ENCODE data around the gene PLCXD1.

The PLCXD1 gene

DNA sequence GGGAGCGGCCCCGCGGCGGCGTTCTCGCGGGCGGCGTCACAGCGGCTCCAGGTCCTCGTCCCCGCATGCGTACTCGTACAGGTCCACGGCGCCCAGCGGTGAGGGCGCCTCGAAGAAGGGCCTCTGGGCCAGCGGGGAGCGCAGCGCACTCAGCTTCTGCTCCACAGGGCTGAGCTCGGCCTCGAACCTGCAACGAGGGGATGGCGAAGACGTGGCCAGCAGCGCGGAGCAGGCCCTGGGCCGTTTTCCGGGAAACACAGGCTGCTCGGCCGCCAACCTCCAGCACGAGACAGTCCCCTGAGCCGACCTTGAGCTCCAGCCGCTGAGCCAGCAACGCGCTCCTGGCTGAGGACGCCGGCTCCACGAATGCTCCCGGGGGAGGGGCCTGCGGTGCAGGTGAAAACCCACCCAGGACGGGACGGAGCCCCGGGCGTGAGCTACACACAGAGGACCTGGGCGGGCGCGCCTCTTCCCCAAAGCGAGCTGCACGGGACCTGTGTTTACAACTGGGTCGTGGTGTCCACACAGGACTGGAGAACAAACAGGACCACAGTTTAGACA, 53.2 kb downstream of the PLCXD1 start:
- Histone ChIP-seq H3K27me3 (ENCODE audit: control insufficient read depth in 5 of 5, insufficient read depth in 4 of 5, low read length in 5 of 5) (peaks cover 14 to 23% (median 14%) of the 10 kb centered on the region in 5 donors), H3K36me3 (ENCODE audit: control insufficient read depth in 5 of 5, insufficient read depth in 5 of 5, low read length in 5 of 5) (peaks cover 0 to 33% (median 29%) of the 10 kb centered on the region in 5 donors), H3K9ac (ENCODE audit: low read length in 5 of 5) (no peak overlapping the region), H3K27ac (ENCODE audit: low read depth, low read length) (no peak overlapping the region), H3K9me3 (ENCODE audit: control insufficient read depth in 5 of 5, low read length in 5 of 5) (no peaks in the 10 kb centered on the region), H3K4me1 (ENCODE audit: control insufficient read depth in 5 of 5, insufficient read depth in 5 of 5, low read length in 5 of 5) (peaks cover 2 to 13% (median 11%) of the 10 kb centered on the region in 5 donors), H3K4me3 (ENCODE audit: low read depth in 1 of 5, low read length in 5 of 5) (no peak overlapping the region)

DNA sequence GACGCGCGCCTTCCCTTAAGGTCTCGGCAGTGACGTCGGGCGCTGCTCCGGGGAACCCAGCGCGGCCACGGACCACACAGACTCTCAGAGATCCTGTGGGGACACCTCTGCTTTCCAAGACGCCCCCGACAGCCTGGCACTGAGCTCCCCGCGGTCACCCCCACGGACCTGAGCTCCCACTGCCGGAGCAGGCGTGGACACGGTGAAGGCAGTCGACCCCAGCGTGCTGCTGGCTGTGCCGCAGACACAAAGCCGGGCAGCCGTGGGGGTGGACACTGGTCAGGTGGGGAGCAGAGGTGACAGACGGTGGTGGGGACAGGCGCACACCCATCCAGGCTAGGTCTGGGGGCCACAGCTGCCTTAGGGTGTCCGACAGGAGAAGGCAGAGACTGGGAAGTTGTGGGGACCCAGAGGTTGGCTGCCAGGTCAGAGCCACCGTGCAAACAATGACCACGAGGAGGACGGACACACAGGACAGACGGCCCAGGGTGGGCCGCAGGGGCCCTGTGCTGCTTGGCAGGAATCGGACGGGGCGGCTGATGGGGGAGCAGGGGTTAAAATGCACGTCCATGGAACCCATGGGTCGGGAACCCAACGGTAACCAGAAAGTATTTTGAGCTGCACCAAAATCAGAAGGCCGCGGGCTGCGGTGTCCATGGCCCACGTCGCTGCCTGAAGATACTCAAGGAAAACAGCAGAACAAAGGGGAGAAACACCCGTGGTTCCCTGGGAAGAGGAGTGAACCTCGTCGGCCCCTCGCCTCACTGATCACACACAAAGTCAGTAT, 54.0 kb downstream of the PLCXD1 start:
- Histone ChIP-seq H3K9ac (ENCODE audit: low read length in 5 of 5) (no peak overlapping the region), H3K9me3 (ENCODE audit: control insufficient read depth in 5 of 5, low read length in 5 of 5) (no peaks in the 10 kb centered on the region), H3K27me3 (ENCODE audit: control insufficient read depth in 5 of 5, insufficient read depth in 4 of 5, low read length in 5 of 5) (peaks cover 11 to 23% (median 14%) of the 10 kb centered on the region in 5 donors), H3K36me3 (ENCODE audit: control insufficient read depth in 5 of 5, insufficient read depth in 5 of 5, low read length in 5 of 5) (peaks cover 0 to 33% (median 29%) of the 10 kb centered on the region in 5 donors), H3K4me1 (ENCODE audit: control insufficient read depth in 5 of 5, insufficient read depth in 5 of 5, low read length in 5 of 5) (peaks cover 2 to 13% (median 11%) of the 10 kb centered on the region in 5 donors), H3K27ac (ENCODE audit: low read depth, low read length) (no peak overlapping the region), H3K4me3 (ENCODE audit: low read depth in 1 of 5, low read length in 5 of 5) (no peak overlapping the region)

DNA sequence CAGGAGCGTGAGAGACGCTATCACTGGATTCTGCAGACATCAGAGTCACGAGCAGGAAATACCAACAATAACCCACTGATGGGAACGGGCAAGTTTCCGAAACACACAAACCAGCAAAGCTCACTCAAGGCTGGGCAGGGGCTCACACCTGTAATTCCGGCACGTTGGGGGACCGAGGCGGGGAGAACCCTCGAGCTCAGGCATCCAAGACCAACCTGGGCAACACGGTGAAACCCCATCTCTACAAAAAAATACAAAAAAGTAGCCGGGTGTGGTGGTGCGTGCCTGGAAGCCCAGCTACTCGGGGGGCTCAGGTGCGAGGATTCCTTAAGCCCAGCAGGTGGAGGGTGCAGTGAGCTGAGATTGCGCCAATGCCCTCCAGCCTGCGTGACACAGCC, 54.6 kb downstream of the PLCXD1 start:
- H3K27me3 ChIP-seq (ENCODE audit: control insufficient read depth in 5 of 5, insufficient read depth in 4 of 5, low read length in 5 of 5) = peaks cover 11 to 18% (median 11%) of the 10 kb centered on the region in 5 donors
- H3K9me3 ChIP-seq (ENCODE audit: control insufficient read depth in 5 of 5, low read length in 5 of 5) = no peaks in the 10 kb centered on the region
- peaks cover 0 to 33% (median 29%) of the 10 kb centered on the region in 5 donors for H3K36me3 ChIP-seq (ENCODE audit: control insufficient read depth in 5 of 5, insufficient read depth in 5 of 5, low read length in 5 of 5)
- H3K9ac ChIP-seq (ENCODE audit: low read length in 5 of 5) = no peak overlapping the region
- no peak overlapping the region for H3K27ac ChIP-seq (ENCODE audit: low read depth, low read length)
- no peak overlapping the region for H3K4me3 ChIP-seq (ENCODE audit: low read depth in 1 of 5, low read length in 5 of 5)
- peaks cover 2 to 12% (median 11%) of the 10 kb centered on the region in 5 donors for H3K4me1 ChIP-seq (ENCODE audit: control insufficient read depth in 5 of 5, insufficient read depth in 5 of 5, low read length in 5 of 5)

DNA sequence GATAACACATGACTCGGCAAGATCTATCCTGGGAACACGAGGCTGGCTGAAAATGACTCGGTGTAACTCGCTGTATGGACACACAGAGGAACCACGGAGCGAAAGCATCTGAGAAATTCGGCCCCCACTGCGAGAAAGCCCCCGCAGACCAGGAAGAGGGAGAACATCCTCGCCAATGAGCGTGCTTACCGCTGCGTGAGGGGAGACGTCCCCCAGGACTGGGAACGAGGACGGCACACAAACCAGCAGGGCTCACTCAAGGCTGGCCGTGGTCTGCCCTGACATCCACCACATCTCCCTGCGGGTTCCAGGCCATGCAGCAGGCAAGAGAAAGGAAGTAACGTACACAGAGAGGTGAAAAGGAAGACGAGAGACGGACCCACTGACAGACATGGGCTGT, 55.0 kb downstream of the PLCXD1 start:
- Histone ChIP-seq H3K4me1 (ENCODE audit: control insufficient read depth in 5 of 5, insufficient read depth in 5 of 5, low read length in 5 of 5) (peaks cover 2 to 7% (median 7%) of the 10 kb centered on the region in 5 donors), H3K36me3 (ENCODE audit: control insufficient read depth in 5 of 5, insufficient read depth in 5 of 5, low read length in 5 of 5) (peaks cover 0 to 33% (median 29%) of the 10 kb centered on the region in 5 donors), H3K4me3 (ENCODE audit: low read depth in 1 of 5, low read length in 5 of 5) (no peak overlapping the region), H3K27me3 (ENCODE audit: control insufficient read depth in 5 of 5, insufficient read depth in 4 of 5, low read length in 5 of 5) (peaks cover 6 to 14% (median 8%) of the 10 kb centered on the region in 5 donors), H3K9me3 (ENCODE audit: control insufficient read depth in 5 of 5, low read length in 5 of 5) (no peaks in the 10 kb centered on the region), H3K9ac (ENCODE audit: low read length in 5 of 5) (no peak overlapping the region), H3K27ac (ENCODE audit: low read depth, low read length) (no peak overlapping the region)

DNA sequence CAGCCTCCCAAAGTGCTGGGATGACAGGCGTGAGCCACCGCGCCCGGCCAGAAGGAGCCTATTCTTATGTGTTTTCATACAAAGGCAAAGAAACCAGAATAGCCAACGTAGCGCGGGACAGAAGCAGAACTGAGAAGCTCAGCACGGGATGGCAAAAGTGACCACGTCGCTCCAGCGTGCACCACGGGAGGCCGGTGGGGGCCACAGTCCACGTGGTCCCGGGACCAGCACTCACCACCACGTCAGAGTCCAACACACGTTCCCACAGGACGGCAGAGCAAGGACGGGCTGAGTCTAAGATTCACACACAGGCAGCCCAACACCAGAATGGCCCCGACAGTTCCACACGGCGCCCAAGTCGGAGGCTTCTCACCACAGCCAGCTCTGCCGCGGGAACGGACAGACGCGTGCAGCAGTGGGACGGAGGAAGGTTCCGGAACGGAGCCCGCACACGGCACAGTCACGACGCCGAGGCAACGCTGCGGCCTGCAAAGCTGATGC, 56.2 kb downstream of the PLCXD1 start:
- no peaks in the 10 kb centered on the region for H3K9me3 ChIP-seq (ENCODE audit: control insufficient read depth in 5 of 5, low read length in 5 of 5)
- no peak overlapping the region for H3K9ac ChIP-seq (ENCODE audit: low read length in 5 of 5)
- H3K4me3 ChIP-seq (ENCODE audit: low read depth in 1 of 5, low read length in 5 of 5) = no peak overlapping the region
- peaks cover 0 to 2% (median 0%) of the 10 kb centered on the region in 5 donors for H3K4me1 ChIP-seq (ENCODE audit: control insufficient read depth in 5 of 5, insufficient read depth in 5 of 5, low read length in 5 of 5)
- no peak overlapping the region for H3K27ac ChIP-seq (ENCODE audit: low read depth, low read length)
- H3K36me3 ChIP-seq (ENCODE audit: control insufficient read depth in 5 of 5, insufficient read depth in 5 of 5, low read length in 5 of 5) = peaks cover 0 to 33% (median 29%) of the 10 kb centered on the region in 5 donors
- H3K27me3 ChIP-seq (ENCODE audit: control insufficient read depth in 5 of 5, insufficient read depth in 4 of 5, low read length in 5 of 5) = peaks cover 0 to 2% (median 0%) of the 10 kb centered on the region in 5 donors

DNA sequence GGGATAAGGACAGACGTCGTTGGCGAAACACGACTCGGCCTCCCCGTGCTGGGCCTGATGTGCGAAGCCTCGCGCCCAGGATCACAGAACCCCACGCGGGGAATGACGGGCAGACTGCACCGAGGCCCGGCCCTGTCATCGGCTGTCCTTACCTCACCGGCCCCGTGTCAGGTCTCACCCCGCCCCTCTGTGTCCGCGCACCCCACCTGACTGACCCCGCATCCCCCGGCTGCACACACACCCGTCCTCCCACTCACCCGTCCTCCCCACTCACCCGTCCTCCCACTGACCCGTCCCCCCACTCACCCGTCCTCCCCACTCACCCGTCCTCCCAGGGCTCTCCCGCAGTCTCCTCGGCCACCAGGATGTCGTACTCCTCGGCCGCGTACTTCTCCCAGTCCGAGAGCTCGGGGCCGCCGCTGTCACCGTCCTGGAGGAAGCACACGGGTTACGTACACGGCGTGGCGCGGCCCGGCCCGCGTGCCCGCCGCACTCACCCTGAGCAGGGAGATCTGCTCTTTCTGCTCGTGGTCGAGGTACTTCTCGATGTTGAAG, 57.2 kb downstream of the PLCXD1 start:
- Histone ChIP-seq H3K9ac (ENCODE audit: low read length in 5 of 5) (no peak overlapping the region), H3K4me3 (ENCODE audit: low read depth in 1 of 5, low read length in 5 of 5) (no peak overlapping the region), H3K27ac (ENCODE audit: low read depth, low read length) (no peak overlapping the region), H3K4me1 (ENCODE audit: control insufficient read depth in 5 of 5, insufficient read depth in 5 of 5, low read length in 5 of 5) (peaks cover 0 to 2% (median 0%) of the 10 kb centered on the region in 5 donors), H3K27me3 (ENCODE audit: control insufficient read depth in 5 of 5, insufficient read depth in 4 of 5, low read length in 5 of 5) (no peaks in the 10 kb centered on the region), H3K9me3 (ENCODE audit: control insufficient read depth in 5 of 5, low read length in 5 of 5) (no peaks in the 10 kb centered on the region), H3K36me3 (ENCODE audit: control insufficient read depth in 5 of 5, insufficient read depth in 5 of 5, low read length in 5 of 5) (peaks cover 0 to 29% (median 25%) of the 10 kb centered on the region in 5 donors)

DNA sequence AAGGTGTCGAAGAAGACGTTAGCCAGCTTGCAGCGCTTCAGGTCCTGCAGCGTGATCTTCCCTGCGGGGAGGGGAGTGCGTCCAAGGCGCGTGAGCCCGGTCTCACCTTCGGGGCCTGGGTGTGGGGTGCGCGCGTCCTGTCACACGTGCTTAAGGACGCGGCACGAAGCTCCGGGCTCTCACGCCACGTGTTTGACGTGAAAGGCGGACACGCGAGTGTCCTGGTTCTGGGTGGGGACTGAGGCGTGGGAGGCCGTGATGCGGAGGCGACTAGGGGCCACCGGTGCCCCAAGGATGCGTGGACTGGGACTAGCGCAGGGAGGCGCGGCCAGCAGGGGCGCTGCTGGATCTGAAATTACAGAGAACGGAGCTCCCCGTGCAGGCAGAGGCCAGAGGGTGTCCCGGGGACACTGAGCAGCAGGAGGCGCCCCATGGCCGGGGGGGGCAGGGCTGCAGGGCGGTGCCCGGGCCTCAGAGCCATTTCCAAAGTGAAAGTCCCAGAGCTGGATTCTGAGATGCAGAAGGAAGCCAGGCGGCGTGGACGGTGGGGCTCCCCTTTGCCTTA, 57.7 kb downstream of the PLCXD1 start:
- H3K27ac ChIP-seq (ENCODE audit: low read depth, low read length) = no peak overlapping the region
- peaks cover 0 to 2% (median 0%) of the 10 kb centered on the region in 5 donors for H3K4me1 ChIP-seq (ENCODE audit: control insufficient read depth in 5 of 5, insufficient read depth in 5 of 5, low read length in 5 of 5)
- H3K4me3 ChIP-seq (ENCODE audit: low read depth in 1 of 5, low read length in 5 of 5) = no peak overlapping the region
- H3K9me3 ChIP-seq (ENCODE audit: control insufficient read depth in 5 of 5, low read length in 5 of 5) = no peaks in the 10 kb centered on the region
- peaks cover 0 to 26% (median 23%) of the 10 kb centered on the region in 5 donors for H3K36me3 ChIP-seq (ENCODE audit: control insufficient read depth in 5 of 5, insufficient read depth in 5 of 5, low read length in 5 of 5)
- no peak overlapping the region for H3K9ac ChIP-seq (ENCODE audit: low read length in 5 of 5)
- H3K27me3 ChIP-seq (ENCODE audit: control insufficient read depth in 5 of 5, insufficient read depth in 4 of 5, low read length in 5 of 5) = no peaks in the 10 kb centered on the region

DNA sequence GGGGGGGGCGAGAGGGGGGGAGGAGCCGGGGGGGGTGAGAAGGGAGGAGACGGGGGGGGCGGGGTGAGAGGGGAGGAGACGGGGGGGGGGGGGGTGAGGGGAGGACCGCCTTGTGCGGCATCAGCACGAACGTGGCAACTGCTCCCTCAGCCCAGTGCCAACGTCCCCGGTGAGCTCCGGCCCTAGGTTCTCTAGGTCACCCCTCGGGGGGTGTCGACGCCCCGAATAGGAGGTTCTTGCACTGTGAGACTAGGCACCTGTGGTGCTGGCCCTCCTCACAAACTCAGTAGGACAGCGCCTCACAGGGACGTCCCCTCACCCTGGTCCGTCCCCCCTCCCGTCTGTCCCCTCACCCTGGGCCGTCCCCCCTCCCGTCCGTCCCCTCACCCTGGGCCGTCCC, 58.9 kb downstream of the PLCXD1 start:
- no peaks in the 10 kb centered on the region for H3K9me3 ChIP-seq (ENCODE audit: control insufficient read depth in 5 of 5, low read length in 5 of 5)
- H3K27me3 ChIP-seq (ENCODE audit: control insufficient read depth in 5 of 5, insufficient read depth in 4 of 5, low read length in 5 of 5) = no peaks in the 10 kb centered on the region
- peaks cover 0 to 30% (median 25%) of the 10 kb centered on the region in 5 donors for H3K36me3 ChIP-seq (ENCODE audit: control insufficient read depth in 5 of 5, insufficient read depth in 5 of 5, low read length in 5 of 5)
- H3K4me1 ChIP-seq (ENCODE audit: control insufficient read depth in 5 of 5, insufficient read depth in 5 of 5, low read length in 5 of 5) = peaks cover 0 to 2% (median 0%) of the 10 kb centered on the region in 5 donors
- no peak overlapping the region for H3K27ac ChIP-seq (ENCODE audit: low read depth, low read length)
- no peak overlapping the region for H3K4me3 ChIP-seq (ENCODE audit: low read depth in 1 of 5, low read length in 5 of 5)
- no peak overlapping the region for H3K9ac ChIP-seq (ENCODE audit: low read length in 5 of 5)

DNA sequence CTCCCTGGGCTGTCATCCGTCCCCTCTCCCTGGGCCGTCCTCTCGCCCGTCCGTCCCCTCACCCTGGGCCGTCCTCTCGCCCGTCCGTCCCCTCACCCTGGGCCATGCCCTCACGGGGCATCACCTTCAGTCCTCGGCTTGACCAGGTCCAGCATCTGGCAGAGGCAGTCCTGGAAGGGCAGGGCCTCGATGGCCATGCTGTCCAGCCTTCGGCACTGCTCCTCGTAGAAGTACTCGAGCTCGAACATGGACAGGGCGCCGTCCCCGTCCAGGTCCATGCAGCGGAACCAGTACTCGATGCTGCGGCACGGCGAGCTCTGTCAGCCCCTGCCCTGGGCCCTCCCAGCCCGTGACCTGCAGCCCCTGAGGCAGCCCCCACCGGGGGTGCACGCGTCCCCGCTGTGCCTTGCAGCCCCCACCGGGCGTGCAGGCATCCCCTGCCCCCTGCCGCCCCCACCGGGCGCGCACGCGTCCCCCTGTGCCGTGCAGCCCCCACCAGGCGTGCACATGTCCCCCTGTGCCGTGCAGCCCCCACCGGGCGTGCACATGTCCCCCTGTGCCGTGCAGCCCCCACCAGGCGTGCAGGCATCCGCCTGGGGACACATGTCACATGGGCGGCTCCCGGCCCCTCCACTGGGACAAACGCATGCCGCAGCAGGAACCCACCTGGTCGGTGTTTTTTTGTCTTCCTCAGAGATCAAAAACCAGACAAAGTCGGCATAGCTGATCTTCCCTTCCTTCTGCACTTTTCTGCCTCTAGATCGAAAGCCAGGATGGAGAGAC, 59.7 kb downstream of the PLCXD1 start:
- Histone ChIP-seq H3K27ac (ENCODE audit: low read depth, low read length) (no peak overlapping the region), H3K27me3 (ENCODE audit: control insufficient read depth in 5 of 5, insufficient read depth in 4 of 5, low read length in 5 of 5) (no peaks in the 10 kb centered on the region), H3K36me3 (ENCODE audit: control insufficient read depth in 5 of 5, insufficient read depth in 5 of 5, low read length in 5 of 5) (peaks cover 0 to 33% (median 27%) of the 10 kb centered on the region in 5 donors), H3K9me3 (ENCODE audit: control insufficient read depth in 5 of 5, low read length in 5 of 5) (no peaks in the 10 kb centered on the region), H3K4me3 (ENCODE audit: low read depth in 1 of 5, low read length in 5 of 5) (no peak overlapping the region), H3K4me1 (ENCODE audit: control insufficient read depth in 5 of 5, insufficient read depth in 5 of 5, low read length in 5 of 5) (peaks cover 0 to 2% (median 0%) of the 10 kb centered on the region in 5 donors), H3K9ac (ENCODE audit: low read length in 5 of 5) (no peak overlapping the region)

Measured in subcutaneous abdominal adipose tissue (tissue), 5 donors.